Measurements from ENCODE around the gene TM9SF4.

- TF ChIP-seq CTCF (optimal IDR thresholded peaks at IDR 0.05 in 1 of 3, IDR thresholded peaks at IDR 0.05 in 1 of 3, conservative IDR thresholded peaks at IDR 0.05 in 1 of 3; ENCODE audit: extremely low read depth in 1 of 3, insufficient read depth in 2 of 3, low read length in 3 of 3) (no peak), EZH2 (IDR thresholded peaks at IDR 0.05; ENCODE audit: low read length) (no peak)
These were observed 54.4 kb downstream of the TM9SF4 start for GRCh38 chr20:32163951-32164350.

Data from keratinocyte (primary cell).